GM23338 (cell line): ENCODE results near the gene S100A14.
"Not testable (repeated sequence)": the region's sequence is repeated elsewhere in the genome, so short reads cannot be mapped to it uniquely, and the experiment has no call there.

Experiments used
- CREB1 ChIP-seq: fragments of 250-450 bp; sonication (Bioruptor Pico); IDR thresholded peaks from 2 replicates; pipeline ENCODE4 v1.5.0; 2020; ENCODE audit warnings: low read depth, mild to moderate bottlenecking, moderate library complexity
- EZH2 ChIP-seq: fragments of 200-600 bp; sonication (generic); IDR thresholded peaks from one replicate; pipeline ENCODE4 v1.8.0; 2017; ENCODE audit warnings: antibody characterized with exemption, mild to moderate bottlenecking, low read depth; ENCODE audit not compliant: unreplicated experiment
- POLR2AphosphoS5 ChIP-seq: IDR thresholded peaks from 2 replicates; pipeline ENCODE4 v1.6.1; 2016; ENCODE audit warnings: antibody characterized with exemption, low read depth
- ZNF114 ChIP-seq: fragments of 250-450 bp; sonication (Bioruptor Pico); IDR thresholded peaks from 2 replicates; pipeline ENCODE4 v1.5.0; 2020; ENCODE audit warnings: mild to moderate bottlenecking, moderate library complexity
- TF ChIP-seq, protein P1 (sequence below), 2 experiments: fragments of 200-600 bp in 1 of 2; sonication (generic) in 1 of 2; conservative IDR thresholded peaks; 2 replicates each; pipeline versions ENCODE4 v1.5.1 to v1.6.1; 2016 to 2017; ENCODE audit warnings: antibody characterized with exemption in 2 of 2, low read depth in 2 of 2, mild to moderate bottlenecking in 2 of 2, moderate library complexity in 1 of 2
- TF ChIP-seq, protein P2 (sequence below): IDR thresholded peaks from one replicate; pipeline ENCODE4 v1.6.1; 2018; ENCODE audit warnings: antibody characterized with exemption; ENCODE audit not compliant: unreplicated experiment

DNA sequence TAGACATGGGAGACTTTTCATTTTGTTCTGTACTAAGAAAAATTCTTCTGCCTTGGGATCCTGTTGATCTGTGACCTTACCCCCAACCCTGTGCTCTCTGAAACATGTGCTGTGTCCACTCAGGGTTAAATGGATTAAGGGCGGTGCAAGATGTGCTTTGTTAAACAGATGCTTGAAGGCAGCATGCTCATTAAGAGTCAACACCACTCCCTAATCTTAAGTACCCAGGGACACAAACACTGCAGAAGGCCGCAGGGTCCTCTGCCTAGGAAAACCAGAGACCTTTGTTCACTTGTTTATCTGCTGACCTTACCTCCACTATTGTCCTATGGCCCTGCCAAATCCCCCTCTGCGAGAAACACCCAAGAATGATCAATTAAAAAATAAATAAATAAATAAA lies 32.6 kb downstream of the S100A14 start:
- TF ChIP-seq, protein P1, sequence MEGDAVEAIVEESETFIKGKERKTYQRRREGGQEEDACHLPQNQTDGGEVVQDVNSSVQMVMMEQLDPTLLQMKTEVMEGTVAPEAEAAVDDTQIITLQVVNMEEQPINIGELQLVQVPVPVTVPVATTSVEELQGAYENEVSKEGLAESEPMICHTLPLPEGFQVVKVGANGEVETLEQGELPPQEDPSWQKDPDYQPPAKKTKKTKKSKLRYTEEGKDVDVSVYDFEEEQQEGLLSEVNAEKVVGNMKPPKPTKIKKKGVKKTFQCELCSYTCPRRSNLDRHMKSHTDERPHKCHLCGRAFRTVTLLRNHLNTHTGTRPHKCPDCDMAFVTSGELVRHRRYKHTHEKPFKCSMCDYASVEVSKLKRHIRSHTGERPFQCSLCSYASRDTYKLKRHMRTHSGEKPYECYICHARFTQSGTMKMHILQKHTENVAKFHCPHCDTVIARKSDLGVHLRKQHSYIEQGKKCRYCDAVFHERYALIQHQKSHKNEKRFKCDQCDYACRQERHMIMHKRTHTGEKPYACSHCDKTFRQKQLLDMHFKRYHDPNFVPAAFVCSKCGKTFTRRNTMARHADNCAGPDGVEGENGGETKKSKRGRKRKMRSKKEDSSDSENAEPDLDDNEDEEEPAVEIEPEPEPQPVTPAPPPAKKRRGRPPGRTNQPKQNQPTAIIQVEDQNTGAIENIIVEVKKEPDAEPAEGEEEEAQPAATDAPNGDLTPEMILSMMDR (conservative IDR thresholded peaks at IDR 0.05; ENCODE audit: low read depth in 2 of 2), result not testable (repeated sequence)
- TF ChIP-seq EZH2; CREB1 (CRISPR knock-in tag); POLR2AphosphoS5; ZNF114: not testable (repeated sequence)
- TF ChIP-seq, protein P2, sequence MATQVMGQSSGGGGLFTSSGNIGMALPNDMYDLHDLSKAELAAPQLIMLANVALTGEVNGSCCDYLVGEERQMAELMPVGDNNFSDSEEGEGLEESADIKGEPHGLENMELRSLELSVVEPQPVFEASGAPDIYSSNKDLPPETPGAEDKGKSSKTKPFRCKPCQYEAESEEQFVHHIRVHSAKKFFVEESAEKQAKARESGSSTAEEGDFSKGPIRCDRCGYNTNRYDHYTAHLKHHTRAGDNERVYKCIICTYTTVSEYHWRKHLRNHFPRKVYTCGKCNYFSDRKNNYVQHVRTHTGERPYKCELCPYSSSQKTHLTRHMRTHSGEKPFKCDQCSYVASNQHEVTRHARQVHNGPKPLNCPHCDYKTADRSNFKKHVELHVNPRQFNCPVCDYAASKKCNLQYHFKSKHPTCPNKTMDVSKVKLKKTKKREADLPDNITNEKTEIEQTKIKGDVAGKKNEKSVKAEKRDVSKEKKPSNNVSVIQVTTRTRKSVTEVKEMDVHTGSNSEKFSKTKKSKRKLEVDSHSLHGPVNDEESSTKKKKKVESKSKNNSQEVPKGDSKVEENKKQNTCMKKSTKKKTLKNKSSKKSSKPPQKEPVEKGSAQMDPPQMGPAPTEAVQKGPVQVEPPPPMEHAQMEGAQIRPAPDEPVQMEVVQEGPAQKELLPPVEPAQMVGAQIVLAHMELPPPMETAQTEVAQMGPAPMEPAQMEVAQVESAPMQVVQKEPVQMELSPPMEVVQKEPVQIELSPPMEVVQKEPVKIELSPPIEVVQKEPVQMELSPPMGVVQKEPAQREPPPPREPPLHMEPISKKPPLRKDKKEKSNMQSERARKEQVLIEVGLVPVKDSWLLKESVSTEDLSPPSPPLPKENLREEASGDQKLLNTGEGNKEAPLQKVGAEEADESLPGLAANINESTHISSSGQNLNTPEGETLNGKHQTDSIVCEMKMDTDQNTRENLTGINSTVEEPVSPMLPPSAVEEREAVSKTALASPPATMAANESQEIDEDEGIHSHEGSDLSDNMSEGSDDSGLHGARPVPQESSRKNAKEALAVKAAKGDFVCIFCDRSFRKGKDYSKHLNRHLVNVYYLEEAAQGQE, result not testable (repeated sequence)
